Measurements from ENCODE around the gene EML6. TPM values are rescaled to one million over a fixed set of nuclear protein-coding genes. Genes with fewer than 3 reads are reported as not detected.

Gene EML6
- total and polyA plus RNA-seq, 2 of the 8 experiments (the other 6 are each of a cell fraction or from before 2014, with no cell fraction given), result 1.2 to 1.6 TPM

- Histone ChIP-seq H2BK15ac (ENCODE audit: low read length) (no peak overlapping the region), H4K20me1 (replicated peaks in 1 of 2; ENCODE audit: control insufficient read depth in 1 of 2, insufficient read depth in 2 of 2, low read length in 2 of 2) (no peaks in the 10 kb centered on the region), H2AK5ac (ENCODE audit: low read depth, low read length) (no peak overlapping the region), H3K9me3 (ENCODE audit: insufficient read depth in 2 of 2, low read depth in 1 of 2, low read length in 1 of 2) (no peaks in the 10 kb centered on the region), H3K36me3 (ENCODE audit: control insufficient read depth in 2 of 4, insufficient read depth in 4 of 4, low read length in 3 of 4) (no peaks in the 10 kb centered on the region), H3K4me3 (ENCODE audit: extremely low read depth in 1 of 4, insufficient read depth in 2 of 4, low read depth in 3 of 4, low read length in 4 of 4) (no peak overlapping the region), H3K23ac (ENCODE audit: insufficient read length) (no peak overlapping the region), H3K14ac (ENCODE audit: insufficient read length) (no peak overlapping the region), H3K4ac (replicated peaks; ENCODE audit: insufficient read length, low read depth, low read length) (no peak overlapping the region), H3K23me2 (ENCODE audit: low read depth, low read length) (no peaks in the 10 kb centered on the region), H4K91ac (replicated peaks; ENCODE audit: insufficient read length, low read length) (no peak overlapping the region), H3K79me2 (ENCODE audit: control insufficient read depth in 1 of 2, insufficient read depth in 2 of 2, low read length in 2 of 2) (no peaks in the 10 kb centered on the region), H3K4me1 (replicated peaks in 1 of 4; ENCODE audit: control insufficient read depth in 3 of 4, insufficient read depth in 4 of 4, low read length in 3 of 4) (peaks cover 0 to 3% (median 1%) of the 10 kb centered on the region in 4 experiments; a peak in 2 of 7 replicates), H3K9ac (replicated peaks in 1 of 4; ENCODE audit: extremely low read depth in 1 of 4, low read depth in 3 of 4, low read length in 3 of 4) (no peak overlapping the region), H3K56ac (replicated peaks; ENCODE audit: insufficient read length, low read depth, low read length) (no peak overlapping the region), H2BK5ac (ENCODE audit: low read depth, low read length) (no peak overlapping the region), H3K4me2 (ENCODE audit: insufficient read depth in 1 of 2, low read depth in 2 of 2, low read length in 2 of 2) (no peak overlapping the region), H2BK20ac (ENCODE audit: low read length) (no peak overlapping the region), H4K5ac (ENCODE audit: insufficient read length, low read depth, low read length) (no peak overlapping the region), H3K79me1 (ENCODE audit: low read depth, low read length) (no peaks in the 10 kb centered on the region; the same call in 1 of the 2 replicates), H2AFZ (ENCODE audit: low read length) (no peak overlapping the region), H3K18ac (ENCODE audit: extremely low read depth, low read length) (no peak overlapping the region), H2BK12ac (ENCODE audit: low read depth, low read length) (no peak overlapping the region), H2BK120ac (replicated peaks; ENCODE audit: low read depth, low read length) (no peak overlapping the region), H3K27ac (ENCODE audit: low read depth, low read length) (no peak overlapping the region), H4K8ac (ENCODE audit: extremely low read depth, insufficient read depth, low read length) (no peak overlapping the region), H3K27me3 (replicated peaks in 1 of 4; ENCODE audit: control insufficient read depth in 3 of 4, extremely low read depth in 1 of 4, insufficient read depth in 3 of 4, low read length in 3 of 4) (no peaks in the 10 kb centered on the region)
- ChIA-PET POLR2A (ENCODE audit: partially characterized antibody) (interaction anchor here (0.8 kb wide), 1 partner anchor 10 kb away, joined by 3 read pairs; no protein-coding TSS in a partner anchor), CTCF (ENCODE audit: partially characterized antibody) (interaction anchor here (0.7 to 1.1 kb wide), 3 partner anchors 9 to 286 kb away, joined by 3 to 5 read pairs (median 4); no protein-coding TSS in a partner anchor)
- DNase-seq (ENCODE audit: low read depth in 1 of 2, low spot score in 2 of 2) (no peak), FAIRE-seq (no peak)
- 77% methylated on average over 2 of the region's 2 CpGs; no CpG with 5 or more reads in 1 of the 2 experiments for WGBS, 2 experiments (ENCODE audit: extremely low coverage in 1 of 2, insufficient coverage in 1 of 2, insufficient read length in 1 of 2, insufficient replicate concordance in 2 of 2, low coverage in 1 of 2, low lambda C conversion rate in 2 of 2, missing lambda C conversion rate in 1 of 2)
- TF ChIP-seq RNF2 (IDR thresholded peaks at IDR 0.05; ENCODE audit: borderline replicate concordance, low read depth, low read length, missing control alignments, poor library complexity, severe bottlenecking) (no peak), POLR2AphosphoS5 (IDR thresholded peaks at IDR 0.05; ENCODE audit: low read depth, low read length) (no peak), HDAC2 (IDR thresholded peaks at IDR 0.05; ENCODE audit: borderline replicate concordance in 1 of 2, low read depth in 2 of 2, low read length in 2 of 2) (no peak), CTCF (IDR thresholded peaks at IDR 0.05; ENCODE audit: control extremely low read depth in 1 of 3, insufficient read depth in 1 of 3, low read depth in 1 of 3, low read length in 3 of 3) (no peak), ASH2L (IDR thresholded peaks at IDR 0.05; ENCODE audit: low read length) (no peak), POLR2A (IDR thresholded peaks at IDR 0.05; ENCODE audit: control extremely low read depth in 1 of 2, low read depth in 2 of 2, low read length in 2 of 2) (no peak), SIX5 (IDR thresholded peaks at IDR 0.05; ENCODE audit: low read depth, low read length) (no peak), CTBP2 (IDR thresholded peaks at IDR 0.05; ENCODE audit: borderline replicate concordance, insufficient read depth, insufficient read length, low read length) (no peak), USF2 (IDR thresholded peaks at IDR 0.05; ENCODE audit: low read length) (no peak), JUN (IDR thresholded peaks at IDR 0.05; ENCODE audit: low read depth, low read length) (no peak)
Observed at GRCh38 chr2:54963476-54963875, 240.0 kb downstream of the EML6 start.
